Sigmoid colon (tissue), 4 donors: ENCODE measurements around the gene HADHA.
A peak's percentile ranks its signal among the peaks of the same experiment; 100 is the strongest.

Source experiments
- EP300 ChIP-seq, 4 donors: sonication (generic); formaldehyde crosslinking; IDR thresholded peaks; one replicate each; pipeline ENCODE4 v1.6.1; 2017; ENCODE audit warnings: antibody characterized with exemption in 4 of 4
- POLR2A ChIP-seq, 2 donors: fragments of 450-650 bp; IDR thresholded peaks; one replicate each; pipeline ENCODE4 v1.6.1; 2016; ENCODE audit warnings: antibody characterized with exemption in 2 of 2, mild to moderate bottlenecking in 2 of 2, moderate library complexity in 2 of 2
- POLR2AphosphoS5 ChIP-seq, 4 donors: sonication (generic); formaldehyde crosslinking; IDR thresholded peaks; one replicate each; pipeline ENCODE4 v1.6.1; 2017; ENCODE audit warnings: antibody characterized with exemption in 4 of 4
- TF ChIP-seq, protein P1 (sequence below), 4 experiments: fragments of 450-650 bp in 3 of 4; fragments of 200-600 bp in 1 of 4; IDR thresholded peaks; one replicate each; pipeline ENCODE4 v1.5.1; 2016 to 2019; ENCODE audit warnings: antibody characterized with exemption in 4 of 4, mild to moderate bottlenecking in 3 of 4, moderate library complexity in 2 of 4

GRCh38 chr2:26141145-26141769 is 103.2 kb downstream of the HADHA start:
- TF ChIP-seq, protein P1, sequence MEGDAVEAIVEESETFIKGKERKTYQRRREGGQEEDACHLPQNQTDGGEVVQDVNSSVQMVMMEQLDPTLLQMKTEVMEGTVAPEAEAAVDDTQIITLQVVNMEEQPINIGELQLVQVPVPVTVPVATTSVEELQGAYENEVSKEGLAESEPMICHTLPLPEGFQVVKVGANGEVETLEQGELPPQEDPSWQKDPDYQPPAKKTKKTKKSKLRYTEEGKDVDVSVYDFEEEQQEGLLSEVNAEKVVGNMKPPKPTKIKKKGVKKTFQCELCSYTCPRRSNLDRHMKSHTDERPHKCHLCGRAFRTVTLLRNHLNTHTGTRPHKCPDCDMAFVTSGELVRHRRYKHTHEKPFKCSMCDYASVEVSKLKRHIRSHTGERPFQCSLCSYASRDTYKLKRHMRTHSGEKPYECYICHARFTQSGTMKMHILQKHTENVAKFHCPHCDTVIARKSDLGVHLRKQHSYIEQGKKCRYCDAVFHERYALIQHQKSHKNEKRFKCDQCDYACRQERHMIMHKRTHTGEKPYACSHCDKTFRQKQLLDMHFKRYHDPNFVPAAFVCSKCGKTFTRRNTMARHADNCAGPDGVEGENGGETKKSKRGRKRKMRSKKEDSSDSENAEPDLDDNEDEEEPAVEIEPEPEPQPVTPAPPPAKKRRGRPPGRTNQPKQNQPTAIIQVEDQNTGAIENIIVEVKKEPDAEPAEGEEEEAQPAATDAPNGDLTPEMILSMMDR (IDR thresholded peaks at IDR 0.05), result no peak
- no peak for TF ChIP-seq POLR2A (IDR thresholded peaks at IDR 0.05)
- peak in 1 of 4 donors; percentile 26 for TF ChIP-seq POLR2AphosphoS5 (IDR thresholded peaks at IDR 0.05)
- no peak for TF ChIP-seq EP300 (IDR thresholded peaks at IDR 0.05)
